Lower leg skin (tissue), 4 donors: ENCODE results near the gene PRKCH. TPM values are rescaled to one million over a fixed set of nuclear protein-coding genes. Genes with fewer than 3 reads are reported as not detected.

Experiments used
- DNase-seq, 2 donors: peaks; one replicate each; pipeline ENCODE4 v3.0.0-alpha.2; 2019; ENCODE audit warnings: low spot score in 2 of 2
- H3K4me3 ChIP-seq: fragments of 200-600 bp; sonication (generic); 2 replicates; pipeline ENCODE4 v1.5.1; 2017; ENCODE audit warnings: mild to moderate bottlenecking, low read depth; ENCODE audit not compliant: poor library complexity, severe bottlenecking
- CTCF ChIP-seq, 3 donors: fragments of 450-650 bp; IDR thresholded peaks; one replicate each; pipeline ENCODE4 v1.5.1; 2016; ENCODE audit warnings: antibody characterized with exemption in 3 of 3, mild to moderate bottlenecking in 3 of 3, moderate library complexity in 2 of 3
- POLR2A ChIP-seq, 2 donors: fragments of 450-650 bp; IDR thresholded peaks; one replicate each; pipeline ENCODE4 v1.6.1; 2016 to 2017; ENCODE audit warnings: antibody characterized with exemption in 2 of 2, mild to moderate bottlenecking in 1 of 2, moderate library complexity in 1 of 2
- WGBS, 2 donors: methylation state at CpG; one replicate each; pipeline ENCODE4 v1.1.5; 2018; 5-methylcytosine and 5-hydroxymethylcytosine counted together
- intact Hi-C: fragments of 100-400 bp; cut with DNase I; formaldehyde crosslinking; loops from one replicate; pipeline ENCODE4 v1.15.0; 2023; ENCODE audit warnings: low total_unique reads
- total RNA-seq, 4 donors: library from RNA; depleted of rRNA; stranded (reverse); fragments of >200 nt; gene quantifications; one replicate each; pipeline ENCODE4 v1.1.0, GENCODE V29; 2016

Gene PRKCH
- total RNA-seq, 4 donors from 2014 or later = 57.3 to 103 (median 66.7) TPM

- intact Hi-C loops = no loop called here
- H3K4me3 ChIP-seq = no peak overlapping the region
- no peak for DNase-seq
- no peak for TF ChIP-seq POLR2A (IDR thresholded peaks at IDR 0.05)
- no peak for TF ChIP-seq CTCF (IDR thresholded peaks at IDR 0.05)
Observed at GRCh38 chr14:61532123-61532505, 210.7 kb downstream of the PRKCH start.

GRCh38 chr14:61532763-61533162, 211.4 kb downstream of the PRKCH start:
- 74 to 91% methylated on average over 6 of the region's 6 CpGs for WGBS, 2 donors
- intact Hi-C loops = no loop called here
- no peak for TF ChIP-seq CTCF (IDR thresholded peaks at IDR 0.05)
- no peak for TF ChIP-seq POLR2A (IDR thresholded peaks at IDR 0.05)
- no peak overlapping the region for H3K4me3 ChIP-seq
- DNase-seq = peak in 1 of 2 donors; percentile 20

GRCh38 chr14:61533513-61534255, 212.3 kb downstream of the PRKCH start:
- intact Hi-C loops = no loop called here
- 50 to 57% methylated on average over 4 of the region's 4 CpGs for WGBS, 2 donors
- H3K4me3 ChIP-seq = no peak overlapping the region
- TF ChIP-seq POLR2A (IDR thresholded peaks at IDR 0.05) = no peak
- TF ChIP-seq CTCF (IDR thresholded peaks at IDR 0.05) = no peak
- peak in 1 of 2 donors; percentile 76 for DNase-seq

GRCh38 chr14:61535032-61535431, 213.7 kb downstream of the PRKCH start:
- peak in 1 of 2 donors; percentile 7 for DNase-seq
- intact Hi-C loops = no loop called here
- 96 to 98% methylated on average over 1 of the region's 1 CpG for WGBS, 2 donors
- no peak overlapping the region for H3K4me3 ChIP-seq
- TF ChIP-seq POLR2A (IDR thresholded peaks at IDR 0.05) (no peak), CTCF (IDR thresholded peaks at IDR 0.05) (no peak)

GRCh38 chr14:61535458-61535857, 214.1 kb downstream of the PRKCH start:
- intact Hi-C loops = no loop called here
- no peak overlapping the region for H3K4me3 ChIP-seq
- WGBS, 2 donors = 89 to 96% methylated on average over 4 of the region's 4 CpGs
- TF ChIP-seq POLR2A (IDR thresholded peaks at IDR 0.05) (no peak), CTCF (IDR thresholded peaks at IDR 0.05) (no peak)
- peak in 1 of 2 donors; percentile 34 for DNase-seq
